DOHH2 (cell line): Measurements from ENCODE around the gene KRTAP4-6.
"Not testable (repeated sequence)": the region's sequence is repeated elsewhere in the genome, so short reads cannot be mapped to it uniquely, and the experiment has no call there.

Source experiments
- H3F3A ChIP-seq: fragments of 200-600 bp; sonication (generic), shearing (Covaris generic); 2 replicates; pipeline ENCODE4 v1.6.0; 2016; ENCODE audit warnings: antibody characterized with exemption, mild to moderate bottlenecking; ENCODE audit not compliant: control insufficient read depth, insufficient read depth
- H3K27ac ChIP-seq: fragments of 200-600 bp; sonication (generic); 2 replicates; pipeline ENCODE4 v1.5.1; 2014; ENCODE audit warnings: low read depth, mild to moderate bottlenecking, low read length, moderate library complexity
- H3K27me3 ChIP-seq: fragments of 200-600 bp; sonication (generic); 2 replicates; pipeline ENCODE4 v1.6.1; 2014; ENCODE audit warnings: mild to moderate bottlenecking, low read length, mixed read lengths; ENCODE audit not compliant: control insufficient read depth
- H3K36me3 ChIP-seq: fragments of 200-600 bp; sonication (generic); 2 replicates; pipeline ENCODE4 v1.6.1; 2014; ENCODE audit warnings: mild to moderate bottlenecking, low read length, moderate library complexity, mixed read lengths; ENCODE audit not compliant: control insufficient read depth
- H3K4me1 ChIP-seq: fragments of 200-600 bp; sonication (generic); 2 replicates; pipeline ENCODE4 v1.6.1; 2014; ENCODE audit warnings: mild to moderate bottlenecking, low read length, mixed read lengths; ENCODE audit not compliant: control insufficient read depth
- H3K4me2 ChIP-seq: fragments of 200-600 bp; sonication (generic); 2 replicates; pipeline ENCODE4 v1.6.0; 2014; ENCODE audit warnings: mild to moderate bottlenecking, low read length, moderate library complexity
- H3K4me3 ChIP-seq: fragments of 200-600 bp; sonication (generic); 2 replicates; pipeline ENCODE4 v1.5.1; 2014; ENCODE audit warnings: mild to moderate bottlenecking, low read length, mixed read lengths
- H3K79me2 ChIP-seq: fragments of 200-600 bp; sonication (generic); 2 replicates; pipeline ENCODE4 v1.6.1; 2014; ENCODE audit warnings: mild to moderate bottlenecking, low read length, mixed read lengths; ENCODE audit not compliant: control insufficient read depth
- H3K9me2 ChIP-seq: fragments of 200-600 bp; sonication (generic); replicated peaks from 2 replicates; pipeline ENCODE4 v1.6.1; 2014; ENCODE audit warnings: mild to moderate bottlenecking, low read length, mixed read lengths; ENCODE audit not compliant: control insufficient read depth
- H3K9me3 ChIP-seq: fragments of 200-600 bp; sonication (generic); 2 replicates; pipeline ENCODE4 v1.6.1; 2014; ENCODE audit warnings: antibody characterized with exemption, low read length, mixed read lengths; ENCODE audit not compliant: control insufficient read depth, insufficient read depth
- H4K20me1 ChIP-seq: fragments of 200-600 bp; sonication (generic); 2 replicates; pipeline ENCODE4 v1.6.0; 2014; ENCODE audit warnings: low read depth, mild to moderate bottlenecking, antibody characterized with exemption, low read length, moderate library complexity; ENCODE audit not compliant: control insufficient read depth, insufficient read depth
- EZH2phosphoT487 ChIP-seq: fragments of 200-600 bp; sonication (generic); IDR thresholded peaks from 2 replicates; pipeline ENCODE4 v1.6.1; 2017; ENCODE audit warnings: borderline replicate concordance, mild to moderate bottlenecking, antibody characterized with exemption, low read length, moderate library complexity, mixed read lengths
- TF ChIP-seq, protein P1 (sequence below): fragments of 200-600 bp; sonication (generic); IDR thresholded peaks from one replicate; pipeline ENCODE4 v1.5.1; 2014; ENCODE audit warnings: antibody characterized with exemption, mild to moderate bottlenecking, low read depth, low read length; ENCODE audit not compliant: poor library complexity, severe bottlenecking

Gene KRTAP4-6

DNA sequence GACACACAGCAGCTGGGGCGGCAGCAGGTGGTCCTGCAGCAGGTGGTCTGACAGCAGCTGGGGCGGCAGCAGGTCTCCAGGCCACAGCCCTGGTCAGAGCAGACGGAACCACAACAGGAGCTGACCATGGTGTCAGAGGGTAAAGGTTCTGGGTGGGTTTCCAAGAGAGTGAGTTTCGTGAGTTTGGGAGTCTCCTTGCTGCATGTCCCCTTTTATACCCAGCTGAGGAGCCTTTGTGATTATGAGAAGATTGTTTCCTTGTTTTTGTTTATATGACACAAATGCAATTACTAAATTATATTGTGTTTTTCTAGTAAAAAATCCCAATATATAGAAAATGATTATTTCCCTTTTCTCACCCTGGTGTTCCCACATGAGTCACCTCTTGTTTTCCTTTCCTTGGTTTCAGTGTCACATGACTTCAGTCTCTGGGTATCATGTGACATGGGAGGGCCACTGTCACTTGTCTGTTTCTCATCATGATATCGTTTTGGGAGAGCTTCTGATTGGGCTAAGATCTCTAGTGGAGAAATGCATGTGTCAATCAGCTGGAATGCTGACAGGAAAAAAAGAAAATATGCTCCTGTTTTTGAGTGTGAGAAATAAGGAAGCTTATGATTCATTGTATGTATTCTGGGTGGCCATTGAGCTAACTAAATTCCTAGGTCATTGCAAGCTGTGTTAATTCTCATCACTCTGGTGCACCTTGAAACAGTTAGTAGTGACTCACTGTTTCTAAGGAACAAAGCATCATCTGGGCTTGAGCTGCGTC lies at the start of gene KRTAP4-6:
Gene KRTAP4-6 (minus strand): TSS at position 185 of the 772 bp plus-strand sequence. CDS start 57 bp downstream, at position 128.
- H3K79me2 ChIP-seq: no peaks in the 10 kb centered on the region
- no peaks in the 10 kb centered on the region for H3K36me3 ChIP-seq
- no peak within 1 kb of the TSS for H3K4me3 ChIP-seq
- H3F3A ChIP-seq: no peaks in the 10 kb centered on the region
- H3K27ac ChIP-seq: no peak within 1 kb of the TSS
- no peaks in the 10 kb centered on the region for H3K4me1 ChIP-seq
- H3K9me2 ChIP-seq: no peaks in the 10 kb centered on the region
- TF ChIP-seq, protein P1, sequence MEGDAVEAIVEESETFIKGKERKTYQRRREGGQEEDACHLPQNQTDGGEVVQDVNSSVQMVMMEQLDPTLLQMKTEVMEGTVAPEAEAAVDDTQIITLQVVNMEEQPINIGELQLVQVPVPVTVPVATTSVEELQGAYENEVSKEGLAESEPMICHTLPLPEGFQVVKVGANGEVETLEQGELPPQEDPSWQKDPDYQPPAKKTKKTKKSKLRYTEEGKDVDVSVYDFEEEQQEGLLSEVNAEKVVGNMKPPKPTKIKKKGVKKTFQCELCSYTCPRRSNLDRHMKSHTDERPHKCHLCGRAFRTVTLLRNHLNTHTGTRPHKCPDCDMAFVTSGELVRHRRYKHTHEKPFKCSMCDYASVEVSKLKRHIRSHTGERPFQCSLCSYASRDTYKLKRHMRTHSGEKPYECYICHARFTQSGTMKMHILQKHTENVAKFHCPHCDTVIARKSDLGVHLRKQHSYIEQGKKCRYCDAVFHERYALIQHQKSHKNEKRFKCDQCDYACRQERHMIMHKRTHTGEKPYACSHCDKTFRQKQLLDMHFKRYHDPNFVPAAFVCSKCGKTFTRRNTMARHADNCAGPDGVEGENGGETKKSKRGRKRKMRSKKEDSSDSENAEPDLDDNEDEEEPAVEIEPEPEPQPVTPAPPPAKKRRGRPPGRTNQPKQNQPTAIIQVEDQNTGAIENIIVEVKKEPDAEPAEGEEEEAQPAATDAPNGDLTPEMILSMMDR: no peak
- no peak for TF ChIP-seq EZH2phosphoT487
- H4K20me1 ChIP-seq: no peaks in the 10 kb centered on the region
- no peak within 1 kb of the TSS for H3K4me2 ChIP-seq
- H3K27me3 ChIP-seq: no peaks in the 10 kb centered on the region
- peaks cover 15% of the 10 kb centered on the region for H3K9me3 ChIP-seq

GRCh38 chr17:41189837-41190318 lies 49.5 kb upstream of the KRTAP4-6 start, which contains the start of gene KRTAP9-1:
TSS of gene KRTAP9-1 (plus strand) at chr17:41189887. CDS start at chr17:41189887, 0 bp downstream.
- H3K9me2 ChIP-seq, H3K27me3 ChIP-seq, H3K27ac ChIP-seq: not testable (repeated sequence)

DNA sequence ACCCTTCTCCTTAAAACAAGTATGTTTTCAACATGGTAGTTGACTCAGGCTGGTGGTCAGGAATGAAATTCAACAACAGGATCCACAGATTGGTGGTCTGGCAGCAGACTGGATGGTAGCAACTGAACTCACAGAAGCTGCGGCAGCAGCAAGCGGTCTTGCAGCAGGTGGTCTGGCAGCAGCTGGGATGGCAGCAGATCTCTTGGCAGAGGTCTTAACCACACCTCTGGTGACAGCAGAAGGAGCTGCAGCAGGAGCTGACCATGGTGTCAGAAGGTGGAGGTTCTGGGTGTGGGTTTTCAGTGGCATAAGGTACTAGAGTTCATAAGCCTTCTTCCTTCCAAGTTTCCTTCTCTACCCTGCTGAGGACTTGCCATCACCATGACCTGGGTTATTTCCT lies 46.5 kb upstream of the KRTAP4-6 start:
- no peaks in the 10 kb centered on the region for H3K79me2 ChIP-seq

More at GRCh38 chr17:41189837-41190318, 49.5 kb upstream of the KRTAP4-6 start, which contains the start of gene KRTAP9-1:
- H3K36me3 ChIP-seq, H3K4me1 ChIP-seq, H3K4me3 ChIP-seq, H4K20me1 ChIP-seq, H3K4me2 ChIP-seq, H3F3A ChIP-seq, H3K9me3 ChIP-seq, H3K79me2 ChIP-seq: not testable (repeated sequence)

More for the DNA sequence above, 46.5 kb upstream of the KRTAP4-6 start:
- no peak overlapping the region for H3K4me2 ChIP-seq
- H4K20me1 ChIP-seq: no peaks in the 10 kb centered on the region
- H3K4me1 ChIP-seq: no peaks in the 10 kb centered on the region
- no peaks in the 10 kb centered on the region for H3K9me2 ChIP-seq
- no peaks in the 10 kb centered on the region for H3K36me3 ChIP-seq
- no peak overlapping the region for H3K4me3 ChIP-seq
- H3K27me3 ChIP-seq: peaks cover 4% of the 10 kb centered on the region; the same call in 1 of the 2 replicates
- no peak for TF ChIP-seq EZH2phosphoT487
- TF ChIP-seq, protein P1: no peak
- no peaks in the 10 kb centered on the region for H3F3A ChIP-seq
- H3K9me3 ChIP-seq: no peaks in the 10 kb centered on the region
- no peak overlapping the region for H3K27ac ChIP-seq
